Subcutaneous adipose tissue (tissue), 4 donors: Measurements from ENCODE around the gene MBD5. TPM values are rescaled to one million over a fixed set of nuclear protein-coding genes. Genes with fewer than 3 reads are reported as not detected.

Experiments
- total RNA-seq, 4 donors: library from RNA; depleted of rRNA; stranded (reverse); fragments of >200 nt; gene quantifications; one replicate each; pipeline ENCODE4 v1.1.0, GENCODE V29; 2016
- TF ChIP-seq, protein P1 (sequence below): fragments of 450-650 bp; IDR thresholded peaks from one replicate; pipeline ENCODE4 v1.5.1; 2016; ENCODE audit warnings: low read depth, mild to moderate bottlenecking, control low read depth, antibody characterized with exemption, moderate library complexity

MBD5 gene
- total RNA-seq, 4 donors from 2014 or later, result 29.4 to 35.0 (median 32.9) TPM

DNA sequence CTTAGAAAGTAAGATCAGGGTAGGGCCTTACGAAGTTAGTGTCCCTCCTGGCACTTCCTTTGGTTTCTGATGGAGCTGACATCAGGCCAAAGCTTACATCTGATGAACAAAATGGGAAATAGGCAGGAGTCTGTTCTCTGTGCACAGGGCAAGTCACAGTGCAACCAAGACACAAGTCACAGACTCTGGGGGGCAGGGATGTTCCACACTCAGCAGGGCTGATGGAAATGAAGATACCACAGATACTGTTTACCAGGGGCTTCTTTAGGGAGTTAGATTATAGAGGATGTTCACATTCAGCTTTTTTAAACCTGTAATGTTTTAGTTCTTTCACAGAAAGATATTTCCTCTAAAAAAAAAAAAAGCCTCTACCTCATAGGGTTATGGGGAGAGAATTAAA, 517.5 kb downstream of the MBD5 start:
- TF ChIP-seq, protein P1, sequence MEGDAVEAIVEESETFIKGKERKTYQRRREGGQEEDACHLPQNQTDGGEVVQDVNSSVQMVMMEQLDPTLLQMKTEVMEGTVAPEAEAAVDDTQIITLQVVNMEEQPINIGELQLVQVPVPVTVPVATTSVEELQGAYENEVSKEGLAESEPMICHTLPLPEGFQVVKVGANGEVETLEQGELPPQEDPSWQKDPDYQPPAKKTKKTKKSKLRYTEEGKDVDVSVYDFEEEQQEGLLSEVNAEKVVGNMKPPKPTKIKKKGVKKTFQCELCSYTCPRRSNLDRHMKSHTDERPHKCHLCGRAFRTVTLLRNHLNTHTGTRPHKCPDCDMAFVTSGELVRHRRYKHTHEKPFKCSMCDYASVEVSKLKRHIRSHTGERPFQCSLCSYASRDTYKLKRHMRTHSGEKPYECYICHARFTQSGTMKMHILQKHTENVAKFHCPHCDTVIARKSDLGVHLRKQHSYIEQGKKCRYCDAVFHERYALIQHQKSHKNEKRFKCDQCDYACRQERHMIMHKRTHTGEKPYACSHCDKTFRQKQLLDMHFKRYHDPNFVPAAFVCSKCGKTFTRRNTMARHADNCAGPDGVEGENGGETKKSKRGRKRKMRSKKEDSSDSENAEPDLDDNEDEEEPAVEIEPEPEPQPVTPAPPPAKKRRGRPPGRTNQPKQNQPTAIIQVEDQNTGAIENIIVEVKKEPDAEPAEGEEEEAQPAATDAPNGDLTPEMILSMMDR, result no peak

DNA sequence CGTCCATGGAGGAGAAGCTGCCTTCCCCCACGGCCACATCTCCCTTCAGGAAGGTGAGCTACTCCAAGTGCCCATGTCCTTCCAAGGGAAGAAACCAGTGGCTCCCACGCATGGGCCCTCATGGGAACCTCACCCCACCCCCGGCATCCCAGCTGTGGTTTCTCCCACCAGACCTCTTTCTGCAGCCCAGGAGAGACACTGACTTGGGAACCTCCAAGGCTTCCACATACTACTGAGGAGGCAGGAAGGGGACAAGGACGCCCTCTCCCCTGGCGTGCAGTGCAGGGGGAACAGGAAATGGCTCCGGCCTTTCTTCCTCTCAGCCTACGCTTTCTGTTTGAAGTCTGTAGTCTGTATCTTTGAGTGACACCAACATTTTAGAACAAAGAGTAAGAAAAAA, 519.1 kb downstream of the MBD5 start:
- TF ChIP-seq, protein P1, result no peak

DNA sequence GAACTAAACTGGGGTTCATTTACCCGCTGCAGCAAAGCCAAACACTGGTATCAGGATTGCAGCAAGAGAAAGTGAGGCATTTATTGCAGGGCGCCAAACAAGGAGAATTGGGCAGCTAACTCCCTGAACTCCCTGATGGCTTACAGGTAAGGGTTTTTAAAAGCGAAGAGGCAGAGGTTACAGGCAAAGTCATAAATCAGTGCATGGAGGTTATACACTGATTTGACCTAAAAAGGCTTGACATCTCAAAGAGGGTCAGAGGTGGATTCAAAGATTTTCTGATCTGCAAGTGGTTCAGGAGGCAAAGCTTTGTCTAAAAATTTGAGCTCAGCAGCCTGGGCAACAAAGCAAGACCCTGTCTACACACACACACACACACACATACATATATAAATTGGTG, 520.9 kb downstream of the MBD5 start:
- TF ChIP-seq, protein P1, result no peak

DNA sequence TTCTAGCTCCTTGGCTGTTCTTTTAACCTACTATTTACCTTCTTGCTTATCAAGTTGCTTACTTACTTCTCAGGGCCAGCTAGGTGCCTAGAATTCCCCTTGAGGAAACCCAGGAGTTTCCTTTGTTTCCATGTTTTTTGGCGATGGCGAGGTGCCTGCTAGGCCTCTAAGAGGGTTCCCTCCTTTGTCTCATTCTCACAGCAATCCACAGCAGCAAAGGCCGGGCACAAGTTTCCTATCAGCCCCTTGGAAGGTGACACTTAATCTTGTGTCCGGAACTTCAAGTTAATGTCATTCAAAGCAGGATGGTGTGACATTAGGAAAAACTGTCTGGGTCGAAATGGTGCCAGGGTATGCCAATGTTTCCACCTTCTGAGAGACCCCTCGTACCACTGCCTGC, 521.7 kb downstream of the MBD5 start:
- TF ChIP-seq, protein P1, result no peak

DNA sequence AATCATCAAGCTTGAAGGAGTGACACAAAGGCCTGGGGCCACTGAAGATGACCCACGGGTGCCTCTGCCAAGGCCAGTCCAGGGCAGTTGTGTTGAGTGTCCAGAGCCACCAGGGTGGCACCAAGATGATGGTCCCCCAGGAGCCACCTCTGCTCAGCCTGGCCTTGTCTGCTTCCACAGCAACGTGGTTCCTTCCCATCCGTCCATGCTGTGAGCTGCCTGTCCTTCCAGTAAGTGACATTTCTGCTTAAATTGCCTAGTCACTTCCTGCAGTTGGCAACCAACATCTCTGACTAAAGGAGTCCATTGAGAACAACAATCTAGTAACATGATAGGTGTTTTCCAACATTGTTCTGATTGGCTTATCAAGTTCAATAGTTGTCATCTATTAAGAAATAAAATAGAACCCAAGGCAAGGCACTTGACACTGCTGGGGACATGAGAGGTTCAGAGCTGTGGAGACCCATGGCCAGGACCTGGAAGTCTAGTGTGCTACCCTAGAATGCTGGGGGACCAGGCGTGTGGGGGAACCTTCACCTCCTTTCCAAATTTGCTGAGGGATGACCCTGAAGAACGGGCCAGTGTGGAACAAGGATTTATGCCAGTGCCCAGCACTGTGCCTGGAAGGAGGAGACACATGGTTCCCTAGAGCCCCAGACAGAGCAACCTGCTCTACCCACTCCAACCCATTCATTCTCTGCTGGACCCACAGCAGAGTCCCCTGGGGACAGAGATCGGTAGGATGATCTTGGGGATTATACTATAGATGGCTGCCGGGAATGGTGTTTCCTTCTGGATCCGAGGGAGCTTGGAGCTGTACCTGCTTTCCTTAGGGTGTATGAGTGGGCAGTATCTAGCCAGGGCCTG, 524.7 kb downstream of the MBD5 start:
- TF ChIP-seq, protein P1, result no peak

DNA sequence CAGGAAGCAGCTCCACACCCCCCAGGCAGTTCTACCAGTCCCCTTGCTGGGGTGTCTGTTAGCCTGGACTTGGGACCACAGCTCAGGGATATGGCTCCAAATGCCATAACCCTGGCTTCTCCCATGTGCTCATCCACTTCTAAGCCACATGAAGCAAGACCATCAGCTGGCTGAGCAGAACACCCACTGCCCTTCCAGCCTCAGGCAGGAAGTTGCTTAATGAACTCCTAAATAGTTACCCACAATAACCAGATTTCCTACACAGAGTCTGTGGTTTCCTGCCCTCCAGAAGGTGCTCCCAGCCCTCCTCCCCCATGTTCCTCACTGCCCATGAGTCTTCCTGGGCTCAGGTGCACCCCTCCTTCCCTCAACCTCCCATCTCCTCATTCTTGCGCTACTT, 525.4 kb downstream of the MBD5 start:
- TF ChIP-seq, protein P1, result no peak

DNA sequence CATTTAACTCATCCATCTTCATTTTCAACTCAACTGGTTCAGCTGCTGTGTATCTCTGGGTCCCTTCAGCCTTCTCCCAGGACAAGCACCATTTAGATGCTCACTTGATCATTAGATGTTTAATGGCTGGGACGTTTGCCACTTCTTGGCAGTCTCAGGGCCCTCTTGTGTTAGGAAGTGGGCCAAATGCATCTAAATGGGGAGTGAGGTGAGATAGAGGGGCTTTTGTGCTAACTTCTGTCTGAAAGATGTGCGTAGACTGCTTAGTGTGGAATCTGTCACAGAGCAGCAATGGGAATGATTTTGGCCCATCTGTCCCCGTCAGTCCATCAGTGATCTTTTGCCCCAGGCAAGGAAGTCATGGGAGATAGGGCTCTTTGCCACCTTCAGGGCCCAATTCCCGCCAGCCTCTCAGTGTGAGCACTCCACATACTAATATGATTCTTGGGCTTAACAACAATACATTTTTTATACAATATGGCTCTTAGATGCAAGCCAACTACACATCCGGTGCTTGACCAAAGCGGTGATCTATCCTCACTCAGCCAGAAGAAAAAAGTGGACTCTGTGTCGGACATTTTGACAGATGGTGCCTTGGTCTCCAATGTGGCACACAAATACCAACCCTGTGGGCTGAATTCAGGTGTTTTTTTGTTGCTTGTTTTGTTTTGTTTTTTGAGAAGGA, 528.0 kb downstream of the MBD5 start:
- TF ChIP-seq, protein P1, result no peak
